NCI-H1092 (cell line): ENCODE measurements around the gene OR13C8.
"Not testable (repeated sequence)": the region's sequence is repeated elsewhere in the genome, so short reads cannot be mapped to it uniquely, and the experiment has no call there.

Experiments used
- DNase-seq: peaks from one replicate; lab custom pipeline; 2025; lab: John Stamatoyannopoulos, UW

The OR13C8 gene

GRCh38 chr9:104568868-104569267 lies at the start of gene OR13C8:
Gene OR13C8 (plus strand): TSS chr9:104569168. CDS start chr9:104569168, 0 bp downstream.
- DNase-seq, result no peak

DNA sequence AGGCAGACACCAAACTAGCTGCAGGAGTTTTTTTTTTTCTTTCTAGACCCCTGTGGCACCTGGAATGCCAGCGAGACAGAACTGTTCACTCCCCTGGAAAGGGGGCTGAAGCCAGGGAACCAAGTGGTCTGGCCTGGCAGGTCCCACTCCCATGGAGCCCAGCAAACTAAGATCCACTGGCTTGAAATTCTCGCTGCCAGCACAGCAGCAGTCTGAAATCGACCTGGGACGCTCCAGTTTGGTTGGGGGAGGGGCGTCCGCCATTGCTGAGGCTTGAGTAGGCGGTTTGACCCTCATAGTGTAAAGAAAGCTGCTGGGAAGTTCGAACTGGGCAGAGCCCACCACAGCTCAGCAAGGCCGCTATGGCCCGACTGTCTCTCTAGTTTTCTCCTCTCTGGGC lies 48.7 kb upstream of the OR13C8 start:
- DNase-seq, result not testable (repeated sequence)

DNA sequence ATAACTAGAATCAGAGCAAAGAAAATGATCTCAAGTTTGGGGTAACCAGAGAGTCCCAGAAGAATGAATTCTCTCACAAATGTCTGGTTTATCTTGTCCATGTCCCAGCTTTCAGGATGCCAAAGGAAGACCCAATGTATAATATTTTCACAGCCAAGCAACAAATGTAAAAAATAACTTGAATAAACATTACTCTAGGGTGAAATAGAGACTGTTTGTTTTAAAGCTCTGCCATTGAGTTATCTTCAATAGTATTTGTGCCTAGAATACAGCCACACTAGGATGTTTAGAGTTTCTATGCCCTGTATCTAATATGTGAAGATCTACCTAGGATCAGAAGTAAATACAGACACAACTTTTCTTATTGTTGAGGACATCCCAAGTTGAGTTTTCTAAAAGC lies 41.9 kb upstream of the OR13C8 start, which contains the start of gene OR13C4:
TSS of gene OR13C4 (minus strand) at position 101 of the 400 bp plus-strand sequence. CDS start at position 101, 0 bp downstream.
- DNase-seq, result no peak

GRCh38 chr9:104536756-104537155 lies 32.2 kb upstream of the OR13C8 start, which contains the start of gene OR13C3:
Gene OR13C3 (minus strand): TSS chr9:104536856. CDS start chr9:104536723, 133 bp downstream.
- no peak for DNase-seq

GRCh38 chr9:104539275-104539674 lies 29.7 kb upstream of the OR13C8 start:
- no peak for DNase-seq

DNA sequence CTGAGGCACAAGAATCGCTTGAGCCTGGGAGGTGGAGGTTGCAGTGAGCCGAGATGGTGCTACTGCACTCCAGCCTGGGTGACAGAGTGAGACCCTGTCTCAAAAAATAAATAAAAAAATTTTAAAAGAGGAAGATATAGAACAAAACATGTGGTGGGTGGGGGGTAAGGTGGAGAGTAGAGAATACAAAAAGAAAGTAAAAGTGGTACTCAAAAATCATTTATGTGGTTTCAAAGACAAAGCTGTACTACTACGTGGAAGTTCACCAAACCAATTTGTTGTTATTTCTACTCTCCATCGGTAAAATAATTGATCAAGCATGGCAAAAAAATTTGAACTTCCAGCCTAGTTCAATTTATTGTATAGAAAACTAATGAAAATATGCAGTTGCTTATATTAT lies 24.3 kb upstream of the OR13C8 start:
- no peak for DNase-seq

GRCh38 chr9:104553261-104553660 lies 15.7 kb upstream of the OR13C8 start:
- no peak for DNase-seq

DNA sequence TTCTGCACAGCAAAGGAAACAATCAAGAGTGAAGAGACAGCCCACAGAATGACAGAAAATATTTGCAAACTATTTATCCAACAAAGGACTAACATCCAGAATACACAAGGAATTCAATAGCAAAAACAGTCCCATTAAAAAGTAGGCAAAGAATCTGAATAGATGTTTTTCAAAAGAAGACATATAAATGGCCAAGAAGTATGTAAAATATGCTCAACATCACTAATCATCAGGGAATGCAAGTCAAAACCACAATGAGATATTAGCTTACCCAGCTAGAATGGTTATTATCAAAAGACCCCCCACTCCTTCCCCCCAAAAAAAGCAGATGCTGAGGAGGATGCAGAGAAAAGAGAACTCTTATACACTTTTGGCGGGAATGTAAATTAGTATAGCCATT lies 13.4 kb upstream of the OR13C8 start:
- no peak for DNase-seq

DNA sequence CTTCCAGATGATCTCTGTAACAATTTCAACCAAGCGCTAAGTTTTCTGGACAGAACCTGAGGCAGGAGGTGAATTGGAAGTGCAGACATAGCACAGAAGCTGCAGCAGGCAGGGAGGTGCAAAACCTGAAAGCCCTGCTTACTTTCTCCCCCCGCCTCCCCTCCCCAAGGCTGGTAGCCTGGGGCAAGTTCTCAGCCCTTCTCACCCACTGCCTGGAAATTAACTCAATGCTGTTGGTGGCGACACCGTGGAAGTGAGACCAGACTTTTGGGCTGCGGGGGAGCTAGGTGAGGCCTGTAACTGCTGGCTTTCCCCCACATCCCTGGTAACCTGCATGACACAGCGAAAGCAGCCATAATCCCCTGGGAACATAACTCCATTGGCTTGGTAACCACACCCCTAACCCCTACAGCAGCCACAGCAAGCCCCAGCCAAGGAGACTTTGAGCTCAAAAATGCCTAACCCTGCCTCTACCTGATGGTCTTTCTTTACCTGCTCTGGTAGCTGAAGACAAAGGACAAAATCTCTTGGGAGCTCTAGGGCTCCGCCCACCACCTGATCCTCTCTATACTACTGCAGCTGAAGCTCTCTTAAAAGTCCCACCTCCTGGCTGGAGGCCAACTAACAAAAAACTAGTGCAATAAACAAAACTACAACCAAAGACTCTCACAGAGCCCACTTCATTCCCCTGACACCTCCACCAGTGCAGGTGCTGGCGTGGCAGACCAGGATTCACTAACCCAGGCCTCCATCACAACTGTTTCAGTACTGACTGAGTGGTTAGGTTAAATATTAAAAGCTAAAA lies 11.9 kb upstream of the OR13C8 start:
- no peak for DNase-seq

GRCh38 chr9:104564358-104564757 lies 4.6 kb upstream of the OR13C8 start:
- no peak for DNase-seq

GRCh38 chr9:104572612-104573011 lies 3.6 kb downstream of the OR13C8 start:
- DNase-seq, result no peak

DNA sequence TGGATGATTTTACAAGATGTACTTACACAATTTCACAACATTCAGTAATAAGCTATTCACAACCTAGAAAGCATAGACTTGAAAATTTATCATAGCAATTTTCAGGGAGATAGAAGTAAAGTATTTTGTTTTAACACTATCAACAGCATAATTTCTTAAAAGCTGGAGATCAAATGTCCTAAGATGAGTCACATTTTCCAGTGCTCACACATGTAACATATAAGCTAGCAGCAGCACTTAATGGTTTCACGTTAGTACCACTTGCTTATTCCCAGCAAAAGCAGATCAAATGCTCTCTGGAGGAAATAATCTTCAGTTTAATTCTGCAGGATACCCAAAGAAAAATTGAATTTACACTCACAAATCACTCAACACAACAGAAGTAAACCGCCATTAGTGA lies 6.5 kb downstream of the OR13C8 start:
- DNase-seq, result no peak

- no peak for DNase-seq
Observed at GRCh38 chr9:104577263-104577662, 8.3 kb downstream of the OR13C8 start.

GRCh38 chr9:104580562-104580961 lies 11.6 kb downstream of the OR13C8 start:
- DNase-seq, result no peak

DNA sequence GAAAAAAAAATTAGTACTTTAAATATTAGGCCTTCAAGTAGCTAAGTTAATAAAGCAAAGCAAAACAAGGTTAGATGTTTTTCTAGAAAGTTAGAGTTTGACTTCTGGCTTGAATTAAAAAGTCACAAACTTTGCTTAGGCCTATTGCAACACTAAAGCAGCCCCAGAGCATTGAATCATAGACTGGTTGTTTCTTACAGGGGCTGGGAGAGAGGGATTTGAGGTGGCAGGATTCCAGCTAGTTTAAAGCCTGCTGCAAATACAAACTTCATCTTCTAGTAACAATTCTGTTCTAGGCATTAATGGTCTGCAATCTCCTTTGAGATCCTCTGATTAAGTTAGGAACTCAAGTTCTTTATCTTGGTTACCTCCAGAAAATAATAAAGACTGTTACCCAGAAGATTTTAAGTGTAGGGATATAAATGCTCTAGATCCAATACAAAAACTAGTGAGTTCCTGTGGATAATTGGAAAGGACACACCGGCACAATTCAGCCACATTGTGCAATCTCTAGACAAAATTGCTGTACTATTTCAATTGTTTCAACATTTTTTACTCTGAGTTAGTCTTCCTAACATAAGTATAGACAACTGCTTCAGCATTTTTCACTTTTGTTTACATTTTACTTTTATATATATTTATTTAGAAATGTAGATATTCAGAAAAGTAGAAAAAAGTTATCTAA lies 17.7 kb downstream of the OR13C8 start:
- no peak for DNase-seq

- no peak for DNase-seq
Observed at GRCh38 chr9:104589626-104590025, 20.7 kb downstream of the OR13C8 start.

- DNase-seq, result not testable (repeated sequence)
Observed at GRCh38 chr9:104598749-104599148, 29.8 kb downstream of the OR13C8 start.

DNA sequence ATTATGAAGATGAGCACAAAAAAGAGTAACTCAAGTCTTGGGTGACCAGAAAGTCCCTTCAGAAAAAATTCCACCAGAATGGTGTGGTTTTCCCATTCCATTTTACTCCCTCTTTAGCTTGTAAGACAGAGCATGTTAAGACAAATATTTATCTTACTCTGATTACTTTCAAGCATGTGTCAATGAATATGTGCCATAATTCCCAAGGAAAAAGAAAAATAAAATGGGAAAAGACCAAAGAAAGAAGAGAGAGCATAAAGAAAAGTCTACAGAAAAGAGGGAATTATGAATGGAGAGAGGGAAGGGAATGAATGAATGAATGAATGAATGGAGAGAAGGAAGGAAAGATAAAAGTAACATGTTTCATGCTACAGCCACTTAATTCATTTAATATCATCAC lies 30.3 kb downstream of the OR13C8 start, which contains the start of gene OR13C5:
TSS of gene OR13C5 (minus strand) at position 101 of the 400 bp plus-strand sequence. CDS start at position 101, 0 bp downstream.
- not testable (repeated sequence) for DNase-seq

- no peak for DNase-seq
Observed at GRCh38 chr9:104604801-104605200, 35.8 kb downstream of the OR13C8 start.

GRCh38 chr9:104605527-104605926 lies 36.6 kb downstream of the OR13C8 start, which contains the start of gene OR13C2:
Gene OR13C2 (minus strand): TSS chr9:104605627. CDS start chr9:104605627, 0 bp downstream.
- not testable (repeated sequence) for DNase-seq

DNA sequence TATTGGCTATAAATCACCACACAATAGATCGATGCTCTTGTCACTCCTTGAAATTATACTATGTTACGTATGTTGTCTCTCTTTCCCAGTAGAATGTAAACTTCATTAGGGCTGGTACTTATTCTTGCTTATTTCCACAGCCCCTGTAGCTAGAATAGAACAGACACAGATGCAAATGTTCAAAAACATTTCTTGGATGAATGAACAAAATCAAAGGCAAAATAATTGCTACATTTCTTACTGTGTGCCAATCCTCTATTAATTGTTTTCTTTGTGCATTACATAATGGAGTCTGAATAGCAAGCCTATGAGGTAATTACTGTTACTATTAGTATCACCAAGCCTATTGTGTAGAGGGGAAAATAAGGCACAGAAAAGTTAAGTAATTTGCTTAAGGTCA lies 37.2 kb downstream of the OR13C8 start:
- no peak for DNase-seq

GRCh38 chr9:104608336-104608735 lies 39.4 kb downstream of the OR13C8 start:
- DNase-seq, result no peak

DNA sequence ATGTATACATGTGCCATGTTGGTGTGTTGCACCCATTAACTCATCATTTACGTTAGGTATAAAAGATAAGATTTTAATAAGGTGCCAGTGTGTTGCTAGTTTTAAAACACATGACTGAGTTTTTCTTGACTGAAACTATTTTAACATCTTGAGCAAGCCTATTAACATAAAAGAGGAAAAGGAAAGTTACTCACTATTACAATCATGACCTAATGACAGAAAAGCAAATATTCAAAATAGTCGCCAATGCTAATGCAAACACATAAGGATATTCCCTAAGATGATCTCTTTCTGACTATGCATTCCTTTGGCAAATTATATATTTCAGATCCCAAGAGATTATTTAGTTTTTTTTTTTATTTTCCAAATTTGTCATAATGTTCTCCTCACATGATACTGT lies 42.2 kb downstream of the OR13C8 start:
- DNase-seq, result no peak
